Tibial nerve (tissue), 4 donors: Measurements from ENCODE around the gene EP400.

Source experiments
- EP300 ChIP-seq, 2 donors: sonication (generic); formaldehyde crosslinking; IDR thresholded peaks; one replicate each; pipeline ENCODE4 v1.6.1; 2017; ENCODE audit warnings: antibody characterized with exemption in 2 of 2, mild to moderate bottlenecking in 1 of 2
- TF ChIP-seq, protein P1 (sequence below), 5 experiments: fragments of 200-600 bp in 3 of 5; fragments of 450-650 bp in 2 of 5; sonication (generic) in 3 of 5; IDR thresholded peaks; one replicate each; pipeline ENCODE4 v1.5.1; 2016 to 2019; ENCODE audit warnings: antibody characterized with exemption in 5 of 5, mild to moderate bottlenecking in 3 of 5, moderate library complexity in 2 of 5

DNA sequence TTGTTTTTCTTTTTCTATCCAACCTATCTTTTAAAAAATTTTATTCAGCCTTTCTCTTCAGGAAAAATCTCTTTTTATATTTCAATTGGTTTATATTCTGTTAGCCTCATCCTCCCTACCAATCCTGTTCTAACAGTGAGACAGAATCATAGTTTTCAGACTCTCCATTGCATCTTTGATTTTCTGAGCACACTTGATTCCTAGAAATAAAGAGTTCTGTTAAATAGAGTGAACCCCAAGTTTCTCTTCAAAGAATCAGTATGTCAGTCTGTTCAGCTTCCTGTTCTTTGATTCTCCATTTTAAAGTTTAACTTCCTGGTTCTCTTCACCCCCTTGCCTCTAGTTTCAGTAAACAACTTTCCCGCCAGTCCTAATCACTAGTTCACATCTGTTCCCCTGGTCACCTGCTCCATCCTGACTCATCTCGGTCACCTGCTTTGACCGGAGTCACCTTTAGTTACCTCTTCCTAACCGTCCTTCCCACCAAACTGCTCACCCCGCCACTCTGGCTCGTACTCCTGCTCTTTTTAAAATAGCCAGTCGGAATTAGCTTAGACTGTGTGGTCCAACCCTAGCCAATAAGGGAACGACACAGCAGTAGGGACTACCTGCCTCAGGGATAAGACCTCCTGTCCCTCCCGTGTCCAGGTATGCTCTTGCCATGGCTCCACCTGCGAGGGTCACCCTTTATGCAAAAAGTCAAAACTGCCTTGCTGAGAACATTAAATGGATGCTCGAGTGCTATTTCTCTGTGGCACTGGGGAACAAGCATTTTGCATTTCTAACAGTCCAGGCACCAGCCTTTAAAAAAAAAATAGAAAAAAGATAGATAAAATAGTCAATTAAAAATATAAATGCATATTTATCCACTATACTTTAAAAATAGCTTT is 146.0 kb downstream of the EP400 start:
- TF ChIP-seq EP300 (IDR thresholded peaks at IDR 0.05) = no peak
- TF ChIP-seq, protein P1, sequence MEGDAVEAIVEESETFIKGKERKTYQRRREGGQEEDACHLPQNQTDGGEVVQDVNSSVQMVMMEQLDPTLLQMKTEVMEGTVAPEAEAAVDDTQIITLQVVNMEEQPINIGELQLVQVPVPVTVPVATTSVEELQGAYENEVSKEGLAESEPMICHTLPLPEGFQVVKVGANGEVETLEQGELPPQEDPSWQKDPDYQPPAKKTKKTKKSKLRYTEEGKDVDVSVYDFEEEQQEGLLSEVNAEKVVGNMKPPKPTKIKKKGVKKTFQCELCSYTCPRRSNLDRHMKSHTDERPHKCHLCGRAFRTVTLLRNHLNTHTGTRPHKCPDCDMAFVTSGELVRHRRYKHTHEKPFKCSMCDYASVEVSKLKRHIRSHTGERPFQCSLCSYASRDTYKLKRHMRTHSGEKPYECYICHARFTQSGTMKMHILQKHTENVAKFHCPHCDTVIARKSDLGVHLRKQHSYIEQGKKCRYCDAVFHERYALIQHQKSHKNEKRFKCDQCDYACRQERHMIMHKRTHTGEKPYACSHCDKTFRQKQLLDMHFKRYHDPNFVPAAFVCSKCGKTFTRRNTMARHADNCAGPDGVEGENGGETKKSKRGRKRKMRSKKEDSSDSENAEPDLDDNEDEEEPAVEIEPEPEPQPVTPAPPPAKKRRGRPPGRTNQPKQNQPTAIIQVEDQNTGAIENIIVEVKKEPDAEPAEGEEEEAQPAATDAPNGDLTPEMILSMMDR (IDR thresholded peaks at IDR 0.05) = no peak
